Measurements from ENCODE around the gene NCR2.

- TF ChIP-seq POLR2A (IDR thresholded peaks at IDR 0.05) (no peak), CTCF (IDR thresholded peaks at IDR 0.05 in 4 of 5, conservative IDR thresholded peaks at IDR 0.05 in 1 of 5) (no peak)
Measured at GRCh38 chr6:41373919-41374617, 38.7 kb downstream of the NCR2 start.
